ENCODE results near the gene WASF3.

WASF3 gene

DNA sequence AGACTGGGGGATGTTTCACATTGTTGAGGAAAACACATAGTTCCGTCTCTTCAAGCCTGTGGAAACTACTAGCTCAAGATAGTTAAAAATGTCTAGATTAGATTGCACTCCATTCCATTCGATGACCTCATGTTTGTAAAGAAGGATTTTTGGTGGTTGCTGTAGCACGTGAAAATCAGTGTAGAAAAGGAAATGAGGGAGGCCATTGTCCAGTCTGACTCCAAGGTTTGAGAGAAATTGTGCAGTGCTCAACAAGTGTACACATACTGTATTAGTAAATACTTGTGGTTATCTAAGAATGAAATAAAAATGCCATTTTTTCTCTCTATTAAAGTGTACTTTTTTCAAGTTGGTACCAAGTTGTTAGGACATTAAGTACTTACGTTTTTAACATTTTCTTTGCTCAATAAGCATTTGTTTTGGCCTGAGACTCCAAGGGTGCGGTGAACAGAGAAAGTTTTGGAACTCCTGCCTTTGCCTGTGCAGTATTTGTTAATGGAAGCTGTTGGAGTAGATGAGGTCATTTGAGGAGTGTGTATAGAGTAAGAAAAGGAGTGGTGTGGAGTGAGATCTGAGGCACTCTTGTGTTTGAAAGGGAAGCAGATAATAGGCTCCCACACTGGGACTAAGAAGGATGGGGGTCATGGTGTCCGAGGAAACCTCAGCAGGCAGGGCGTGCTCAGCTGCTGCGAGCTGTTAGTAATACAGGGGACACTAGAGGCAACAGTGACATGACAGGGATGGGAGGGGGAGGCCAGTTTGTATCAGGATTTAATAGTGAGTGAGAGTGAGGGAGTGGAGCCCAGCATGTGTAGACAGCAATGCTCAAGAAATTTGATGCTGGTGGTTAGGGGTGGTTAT, 4.4 kb downstream of the WASF3 start:
- H3K9me3 ChIP-seq (replicated peaks; ENCODE audit: insufficient read depth, low read length), result no peaks in the 10 kb centered on the region

DNA sequence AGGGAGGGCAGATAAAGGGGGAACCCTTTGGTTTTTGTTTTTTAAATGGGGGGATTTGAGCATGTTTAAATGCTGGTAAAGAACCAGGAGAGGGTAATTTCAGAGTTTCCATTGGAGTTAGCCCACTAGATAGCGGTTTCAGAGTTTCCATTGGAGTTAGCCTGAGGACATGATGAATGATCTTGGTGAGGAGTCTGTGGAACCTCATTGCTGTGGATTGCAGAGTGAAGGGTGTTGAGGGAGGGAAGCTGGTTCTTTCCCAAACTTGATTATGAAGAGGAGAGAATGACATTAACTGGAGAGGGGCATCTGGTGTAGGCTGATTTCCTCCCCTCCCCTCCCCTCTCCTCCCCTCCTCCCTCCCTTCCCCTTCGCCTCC, 5.0 kb downstream of the WASF3 start:
- Histone ChIP-seq H3K9ac (ENCODE audit: low read length) (no peak overlapping the region), H3K79me2 (ENCODE audit: low read length) (peaks cover 9% of the 10 kb centered on the region), H3K9me2 (replicated peaks; ENCODE audit: insufficient read depth, low read length) (no peaks in the 10 kb centered on the region), H3K4me1 (ENCODE audit: low read length) (no peaks in the 10 kb centered on the region), H4K20me1 (ENCODE audit: insufficient read depth, low read length) (no peaks in the 10 kb centered on the region), H3K9me3 (replicated peaks; ENCODE audit: insufficient read depth, low read length) (no peaks in the 10 kb centered on the region), H3K36me3 (replicated peaks; ENCODE audit: insufficient read depth, low read length) (no peaks in the 10 kb centered on the region), H3K27ac (ENCODE audit: low read length) (no peak overlapping the region), H3K4me3 (ENCODE audit: low read length) (no peak overlapping the region), H2AFZ (ENCODE audit: low read length) (no peak overlapping the region), H3K27me3 (replicated peaks; ENCODE audit: insufficient read depth, low read length) (0 out of 2 replicates have a peak, but pooled peaks cover 6% of the 10 kb centered on the region), H3K4me2 (ENCODE audit: low read depth, low read length) (no peak overlapping the region), H3F3A (ENCODE audit: insufficient read depth, low read length) (no peaks in the 10 kb centered on the region)
- TF ChIP-seq EZH2 (optimal IDR thresholded peaks at IDR 0.05; ENCODE audit: low read depth, low read length) (no peak), EZH2phosphoT487 (IDR thresholded peaks at IDR 0.05; ENCODE audit: low read length) (no peak)
- TF ChIP-seq, protein P1, sequence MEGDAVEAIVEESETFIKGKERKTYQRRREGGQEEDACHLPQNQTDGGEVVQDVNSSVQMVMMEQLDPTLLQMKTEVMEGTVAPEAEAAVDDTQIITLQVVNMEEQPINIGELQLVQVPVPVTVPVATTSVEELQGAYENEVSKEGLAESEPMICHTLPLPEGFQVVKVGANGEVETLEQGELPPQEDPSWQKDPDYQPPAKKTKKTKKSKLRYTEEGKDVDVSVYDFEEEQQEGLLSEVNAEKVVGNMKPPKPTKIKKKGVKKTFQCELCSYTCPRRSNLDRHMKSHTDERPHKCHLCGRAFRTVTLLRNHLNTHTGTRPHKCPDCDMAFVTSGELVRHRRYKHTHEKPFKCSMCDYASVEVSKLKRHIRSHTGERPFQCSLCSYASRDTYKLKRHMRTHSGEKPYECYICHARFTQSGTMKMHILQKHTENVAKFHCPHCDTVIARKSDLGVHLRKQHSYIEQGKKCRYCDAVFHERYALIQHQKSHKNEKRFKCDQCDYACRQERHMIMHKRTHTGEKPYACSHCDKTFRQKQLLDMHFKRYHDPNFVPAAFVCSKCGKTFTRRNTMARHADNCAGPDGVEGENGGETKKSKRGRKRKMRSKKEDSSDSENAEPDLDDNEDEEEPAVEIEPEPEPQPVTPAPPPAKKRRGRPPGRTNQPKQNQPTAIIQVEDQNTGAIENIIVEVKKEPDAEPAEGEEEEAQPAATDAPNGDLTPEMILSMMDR (IDR thresholded peaks at IDR 0.05; ENCODE audit: low read length), result no peak
- DNase-seq, result no peak

More for the DNA sequence above, 4.4 kb downstream of the WASF3 start:
- no peaks in the 10 kb centered on the region for H3K4me1 ChIP-seq (ENCODE audit: low read length)
- 0 out of 2 replicates have a peak, but pooled peaks cover 6% of the 10 kb centered on the region for H3K27me3 ChIP-seq (replicated peaks; ENCODE audit: insufficient read depth, low read length)
- no peak for DNase-seq
- no peak overlapping the region for H3K9ac ChIP-seq (ENCODE audit: low read length)
- H3K9me2 ChIP-seq (replicated peaks; ENCODE audit: insufficient read depth, low read length), result no peaks in the 10 kb centered on the region
- H3F3A ChIP-seq (ENCODE audit: insufficient read depth, low read length), result no peaks in the 10 kb centered on the region
- no peaks in the 10 kb centered on the region for H4K20me1 ChIP-seq (ENCODE audit: insufficient read depth, low read length)
- H3K4me3 ChIP-seq (ENCODE audit: low read length), result no peak overlapping the region
- TF ChIP-seq EZH2 (optimal IDR thresholded peaks at IDR 0.05; ENCODE audit: low read depth, low read length) (no peak), EZH2phosphoT487 (IDR thresholded peaks at IDR 0.05; ENCODE audit: low read length) (no peak)
- TF ChIP-seq, protein P1 (IDR thresholded peaks at IDR 0.05; ENCODE audit: low read length), result no peak
- peaks cover 9% of the 10 kb centered on the region for H3K79me2 ChIP-seq (ENCODE audit: low read length)
- H3K4me2 ChIP-seq (ENCODE audit: low read depth, low read length), result no peak overlapping the region
- H3K36me3 ChIP-seq (replicated peaks; ENCODE audit: insufficient read depth, low read length), result no peaks in the 10 kb centered on the region
- no peak overlapping the region for H2AFZ ChIP-seq (ENCODE audit: low read length)
- no peak overlapping the region for H3K27ac ChIP-seq (ENCODE audit: low read length)

- no peaks in the 10 kb centered on the region for H3K9me2 ChIP-seq (replicated peaks; ENCODE audit: insufficient read depth, low read length)
- H3K27me3 ChIP-seq (replicated peaks; ENCODE audit: insufficient read depth, low read length), result 0 out of 2 replicates have a peak, but pooled peaks cover 4% of the 10 kb centered on the region
- no peak for DNase-seq
- no peaks in the 10 kb centered on the region for H3K4me1 ChIP-seq (ENCODE audit: low read length)
- H3K9me3 ChIP-seq (replicated peaks; ENCODE audit: insufficient read depth, low read length), result no peaks in the 10 kb centered on the region
- H3K36me3 ChIP-seq (replicated peaks; ENCODE audit: insufficient read depth, low read length), result no peaks in the 10 kb centered on the region
- H3K79me2 ChIP-seq (ENCODE audit: low read length), result peaks cover 12% of the 10 kb centered on the region
- no peak overlapping the region for H3K27ac ChIP-seq (ENCODE audit: low read length)
- TF ChIP-seq, protein P1 (IDR thresholded peaks at IDR 0.05; ENCODE audit: low read length), result no peak
- TF ChIP-seq EZH2phosphoT487 (IDR thresholded peaks at IDR 0.05; ENCODE audit: low read length), result no peak
- H3K4me2 ChIP-seq (ENCODE audit: low read depth, low read length), result no peak overlapping the region
- H4K20me1 ChIP-seq (ENCODE audit: insufficient read depth, low read length), result no peaks in the 10 kb centered on the region
- H3K4me3 ChIP-seq (ENCODE audit: low read length), result no peak overlapping the region
- no peak overlapping the region for H3K9ac ChIP-seq (ENCODE audit: low read length)
- H2AFZ ChIP-seq (ENCODE audit: low read length), result no peak overlapping the region
- H3F3A ChIP-seq (ENCODE audit: insufficient read depth, low read length), result no peaks in the 10 kb centered on the region
These were observed 6.2 kb downstream of the WASF3 start for GRCh38 chr13:26563713-26564112.
